Putamen (tissue), 1 donor: ENCODE results near the gene PKLR.
"Not testable (repeated sequence)": the region's sequence is repeated elsewhere in the genome, so short reads cannot be mapped to it uniquely, and the experiment has no call there.

Experiments used
- DNase-seq: peaks from one replicate; pipeline ENCODE4 v3.0.0-alpha.2; 2016; ENCODE audit warnings: low spot score

Gene PKLR

DNA sequence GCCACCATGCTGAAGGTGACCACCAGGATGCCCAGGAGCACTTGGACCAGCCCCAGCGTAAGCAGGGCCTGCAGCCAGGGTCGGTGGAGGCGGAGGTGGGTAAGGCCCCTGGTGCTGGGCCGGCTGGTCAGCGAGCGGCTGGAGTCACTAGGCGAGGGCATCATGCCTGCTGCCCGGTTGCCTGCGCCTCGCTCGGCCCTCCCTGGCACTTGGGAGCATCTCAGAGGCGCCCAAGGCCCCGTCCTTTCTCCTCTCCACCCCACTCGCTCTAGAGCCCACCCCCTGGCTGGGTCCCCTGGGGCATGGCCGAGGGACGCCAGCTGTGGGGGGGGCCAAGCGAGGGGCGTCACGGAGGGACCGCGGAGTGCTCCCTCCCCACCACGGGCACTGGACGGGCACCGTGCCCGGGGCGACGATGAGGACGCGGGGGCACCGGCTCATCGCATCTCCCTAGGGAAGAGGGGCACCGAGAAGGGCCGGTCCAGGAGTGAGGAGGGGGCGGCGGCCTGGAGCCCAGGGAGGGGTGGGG, 46.5 kb downstream of the PKLR start:
- DNase-seq, result no peak

DNA sequence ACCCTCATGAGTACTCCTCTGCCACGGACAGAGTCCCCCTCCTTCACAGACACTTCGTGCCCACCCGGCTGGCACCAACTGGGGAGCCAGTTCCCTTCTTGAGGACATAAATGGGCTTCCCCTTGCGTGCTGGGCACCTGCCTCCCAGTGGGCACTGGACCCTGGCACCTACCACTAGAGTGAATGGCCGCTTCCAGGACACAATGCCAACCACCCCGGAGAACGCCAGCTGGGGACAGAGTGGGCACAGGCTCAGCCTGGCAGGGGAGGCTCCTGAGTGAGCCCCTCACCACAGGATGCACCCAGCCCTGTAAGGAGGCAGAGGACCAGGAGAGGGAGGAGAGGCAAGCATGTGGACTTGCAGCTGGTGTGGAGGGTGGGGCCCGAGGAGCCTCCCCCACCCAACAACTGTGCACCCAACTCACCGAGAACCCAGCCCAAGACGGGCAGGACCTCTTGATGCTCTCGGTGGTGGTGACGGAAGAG, 47.0 kb downstream of the PKLR start:
- no peak for DNase-seq

DNA sequence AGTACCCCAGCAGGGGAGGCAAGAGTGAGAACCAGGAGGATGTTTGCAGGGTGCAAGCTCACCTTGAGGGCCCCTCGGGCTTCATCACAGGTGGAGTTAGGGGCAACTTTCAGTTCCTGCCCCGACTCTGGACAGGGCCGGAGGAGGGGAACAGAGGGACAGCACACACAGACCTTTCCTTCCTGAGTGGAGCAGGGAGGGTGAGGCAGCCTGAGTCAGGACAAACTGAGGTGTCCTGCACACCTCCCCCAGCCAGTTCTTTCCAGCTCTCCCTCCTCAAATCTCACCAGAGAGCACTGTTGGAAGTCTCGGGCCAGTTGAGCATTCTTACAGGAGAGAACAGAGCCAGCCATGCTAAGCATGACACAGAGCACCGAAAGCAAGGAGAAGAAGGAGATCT, 47.4 kb downstream of the PKLR start:
- no peak for DNase-seq

DNA sequence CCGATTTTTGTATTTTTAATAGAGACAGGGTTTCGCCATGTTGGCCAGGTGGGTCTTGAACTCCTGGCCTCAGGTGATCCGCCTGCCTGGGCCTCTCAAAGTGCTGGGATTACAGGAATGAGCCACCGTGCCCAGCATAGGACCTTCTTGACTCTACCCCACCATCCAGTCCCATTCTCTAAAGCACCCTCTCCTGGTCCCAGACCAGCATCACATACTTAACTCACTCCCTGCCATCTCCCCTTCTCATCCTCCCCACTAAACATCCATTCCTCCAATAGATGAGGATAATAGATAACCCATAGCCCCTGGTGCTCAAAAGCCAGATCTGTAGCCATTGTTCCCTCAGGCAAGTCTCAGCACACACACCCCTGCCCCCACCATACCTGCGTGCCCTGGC, 48.0 kb downstream of the PKLR start:
- no peak for DNase-seq

DNA sequence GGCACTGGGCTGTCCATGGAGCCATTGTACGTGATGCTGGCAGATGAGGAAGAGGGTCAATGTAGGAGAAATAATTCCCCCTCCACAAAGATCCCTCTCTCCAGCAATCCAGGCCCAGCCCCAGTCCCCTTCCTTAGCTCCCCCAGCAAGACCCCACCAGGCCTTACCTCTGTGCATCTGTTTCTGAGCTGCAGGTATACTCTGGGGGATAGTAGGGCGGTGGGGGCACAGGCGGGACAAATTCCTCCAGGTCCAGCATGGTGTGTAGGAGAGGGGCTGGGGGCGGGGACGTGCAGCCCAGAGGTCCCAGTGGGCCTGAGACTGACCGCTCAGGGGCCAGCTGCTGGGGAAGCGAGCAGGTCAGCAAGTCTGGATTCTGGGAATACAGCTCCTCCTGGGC, 49.7 kb downstream of the PKLR start:
- DNase-seq, result no peak

DNA sequence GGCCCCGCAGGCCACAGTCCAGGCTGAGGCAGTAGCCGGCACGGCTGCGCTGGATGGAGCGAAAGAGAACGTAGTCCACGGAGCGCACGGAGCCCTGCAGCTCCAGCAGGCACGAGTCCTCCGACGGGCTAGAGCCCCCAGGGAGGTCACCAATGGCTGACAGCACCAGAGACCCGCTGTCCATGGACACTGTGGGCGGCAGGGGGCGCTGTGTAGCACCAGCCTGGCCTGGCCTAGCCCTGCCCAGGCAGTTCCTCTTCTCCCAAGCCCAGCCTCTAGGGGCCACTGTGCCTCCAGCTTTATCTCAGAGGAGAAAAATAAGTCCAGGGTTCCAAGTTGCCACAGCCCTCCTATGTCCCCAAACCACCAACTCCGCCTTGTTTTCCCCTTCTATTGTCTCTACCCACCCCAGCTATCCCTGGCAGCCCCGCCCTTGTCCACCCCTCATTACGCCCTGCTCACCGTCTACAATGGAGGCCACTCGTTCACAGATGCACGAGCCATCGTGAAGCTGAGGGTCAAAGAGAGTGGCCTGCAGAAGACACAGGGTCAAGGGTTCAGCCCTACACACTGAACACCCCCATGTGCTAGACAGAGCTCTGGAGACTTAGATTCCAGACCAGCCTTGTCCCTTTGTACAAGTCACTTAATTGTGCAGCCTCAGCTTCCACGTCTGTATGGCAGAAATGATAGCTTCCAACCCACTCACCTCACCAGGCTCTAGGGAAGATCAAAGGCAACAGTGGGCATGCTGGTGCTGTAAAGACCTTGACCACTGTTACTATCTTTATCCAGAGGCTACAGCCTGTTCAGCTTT, 50.4 kb downstream of the PKLR start:
- DNase-seq, result peak; percentile 88

DNA sequence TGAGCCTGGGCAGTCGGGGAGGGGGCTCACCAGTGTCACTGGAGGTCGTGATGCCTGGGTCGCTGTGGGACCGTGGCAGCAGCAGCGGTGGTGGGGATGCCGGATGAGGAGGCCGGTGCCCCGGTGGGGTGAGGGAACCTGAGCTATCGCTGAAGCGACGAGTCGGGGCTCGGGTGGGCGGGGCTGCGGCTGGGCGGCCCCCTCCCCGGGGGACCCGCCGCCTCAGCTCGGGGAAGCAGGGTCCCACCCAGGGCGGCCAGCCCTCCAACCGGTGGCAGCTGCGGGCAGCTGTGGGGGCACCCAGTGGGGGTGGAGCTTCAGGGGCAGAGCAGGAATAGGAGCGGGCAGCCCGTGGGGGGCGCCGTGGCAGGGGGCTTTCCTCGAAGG, 51.0 kb downstream of the PKLR start:
- no peak for DNase-seq

DNA sequence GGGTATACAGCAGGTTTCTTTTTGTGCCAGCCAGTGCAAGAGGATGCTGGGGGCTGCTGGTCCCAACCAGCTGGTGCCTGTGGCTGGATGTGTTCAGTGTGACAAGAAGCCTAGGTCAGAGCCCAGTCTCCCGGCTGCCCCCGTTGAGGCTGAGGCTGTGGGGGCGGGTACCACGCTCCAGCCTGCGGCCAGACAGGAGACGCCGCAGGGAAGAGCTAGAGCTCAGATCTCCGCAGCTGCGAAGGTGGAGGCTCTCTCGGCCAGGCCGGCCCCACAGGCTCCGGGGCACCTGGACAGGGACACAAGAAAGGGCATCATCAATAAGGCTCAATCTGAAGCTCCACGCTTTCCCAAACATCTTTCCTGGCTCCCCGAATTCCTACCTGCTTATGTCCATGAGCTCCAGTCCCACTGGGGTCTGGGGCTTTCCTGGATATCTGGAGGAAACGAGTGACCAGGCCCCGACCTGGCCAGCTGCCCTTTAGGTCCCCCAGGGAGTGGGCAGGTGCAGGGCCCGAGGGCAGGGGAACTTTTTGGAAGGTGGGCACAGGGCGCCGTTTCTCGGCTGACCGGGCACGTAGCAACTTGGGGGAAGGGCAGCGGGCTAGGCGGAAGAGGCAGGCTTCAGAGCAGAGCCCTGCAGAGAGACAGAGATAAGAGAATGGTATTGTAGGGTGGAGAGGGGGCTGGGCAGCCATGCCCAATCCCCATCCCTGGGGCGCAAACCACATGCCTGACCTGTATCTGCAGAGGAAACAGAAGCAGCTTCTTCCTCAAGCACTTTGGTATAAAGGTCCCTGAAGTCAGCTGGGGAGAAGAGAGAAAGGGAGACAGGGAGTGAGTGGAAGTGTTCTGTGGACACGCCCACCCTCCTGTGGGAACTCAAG, 53.3 kb downstream of the PKLR start:
- no peak for DNase-seq

DNA sequence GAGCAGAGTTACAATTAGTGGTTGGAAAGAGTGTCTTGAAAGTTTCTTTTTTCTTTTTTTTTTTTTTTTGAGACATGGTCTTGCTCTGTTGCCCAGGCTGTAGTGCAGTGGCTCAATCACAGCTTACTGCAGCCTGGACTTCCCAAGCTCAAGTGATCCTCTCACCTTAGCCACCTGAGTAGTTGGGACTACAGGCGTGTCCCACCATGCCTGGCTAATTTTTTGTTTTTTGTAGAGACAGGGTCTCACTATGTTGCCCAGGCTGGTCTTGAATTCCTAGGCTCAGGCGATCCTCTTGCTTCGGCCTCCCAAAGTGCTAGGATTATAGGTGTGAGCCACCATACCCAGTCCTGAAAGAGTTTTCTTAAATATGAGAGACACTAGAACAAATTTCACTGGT, 54.4 kb downstream of the PKLR start:
- not testable (repeated sequence) for DNase-seq

DNA sequence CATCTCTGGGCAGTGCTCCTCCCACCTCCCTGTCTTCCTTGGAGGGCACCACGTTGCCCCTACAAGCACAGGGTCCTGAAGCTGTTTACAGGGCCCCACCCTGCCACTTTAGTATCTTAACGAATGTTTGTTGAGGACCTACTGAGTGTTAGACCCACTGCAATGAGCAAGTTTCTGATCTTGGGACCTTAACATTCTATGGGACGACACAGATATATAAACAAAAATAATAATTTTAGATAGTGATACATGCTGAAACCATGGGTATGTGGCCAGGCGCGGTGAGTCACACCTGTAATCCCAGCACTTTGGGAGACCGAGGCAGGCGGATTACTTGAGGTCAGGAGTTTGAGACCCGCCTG, 56.1 kb downstream of the PKLR start:
- DNase-seq, result no peak

DNA sequence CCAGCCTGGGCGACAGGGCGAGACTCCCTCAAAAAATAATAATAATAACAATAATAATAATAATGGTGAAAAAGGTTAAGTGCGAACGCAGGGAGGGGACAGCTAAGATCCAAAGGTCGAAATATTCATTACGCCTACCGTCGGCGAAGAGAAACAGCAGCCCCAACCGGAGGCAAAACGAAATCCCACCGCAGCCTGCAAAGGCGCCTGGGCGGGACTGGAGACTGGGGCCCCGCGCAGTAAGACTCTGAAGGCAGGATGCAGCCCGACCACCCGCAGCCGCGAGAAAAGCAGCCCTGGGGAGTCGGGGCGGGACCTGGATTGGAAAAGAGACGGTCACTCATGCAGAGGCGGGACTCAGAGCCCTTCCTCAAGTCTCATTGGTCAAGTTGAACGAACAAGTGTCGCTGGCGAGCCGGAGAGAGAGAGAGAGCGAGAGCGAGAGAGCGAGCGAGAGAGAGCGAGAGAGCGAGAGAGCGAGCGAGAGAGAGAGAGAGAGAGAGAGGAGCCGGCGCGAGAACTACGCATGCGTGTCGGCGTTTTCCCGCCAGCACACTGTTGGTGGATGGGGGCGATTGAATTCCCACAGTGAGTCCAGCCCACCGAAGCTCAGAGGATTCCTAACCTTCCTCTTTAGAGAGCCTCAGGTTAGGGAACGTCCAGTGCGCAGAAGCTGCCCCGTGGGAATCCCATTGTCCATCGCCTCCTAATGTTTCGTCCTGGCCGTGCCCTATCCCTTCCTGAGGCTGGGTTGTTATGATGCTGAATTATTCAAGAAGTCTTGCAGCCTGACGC, 56.7 kb downstream of the PKLR start:
- DNase-seq, result peak; percentile 99

DNA sequence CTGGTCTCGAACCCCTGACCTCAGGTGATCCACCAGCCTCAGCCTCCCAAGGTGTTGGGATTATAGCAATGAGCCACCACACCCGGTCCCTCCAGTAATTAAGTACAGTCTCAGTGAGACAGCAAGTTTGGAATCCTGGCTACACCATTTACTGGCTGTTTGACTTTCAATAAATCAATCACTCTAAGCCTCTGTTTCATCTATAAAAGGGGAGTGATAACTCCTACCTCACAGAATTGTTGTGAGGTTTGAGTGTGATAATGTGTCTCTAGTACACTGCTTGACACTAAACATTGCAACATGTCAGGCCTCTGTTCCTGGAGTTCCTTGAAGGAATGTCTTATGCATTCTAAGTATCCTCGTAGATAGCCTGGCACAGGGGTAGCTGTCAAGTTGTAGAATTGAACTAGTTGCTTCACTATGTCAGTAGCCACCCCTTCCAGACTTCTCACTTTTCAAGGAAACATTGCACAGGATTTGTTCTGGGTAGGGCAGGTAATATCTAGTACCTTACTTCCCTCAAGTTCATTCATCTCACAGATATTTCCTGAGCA, 58.4 kb downstream of the PKLR start:
- no peak for DNase-seq

DNA sequence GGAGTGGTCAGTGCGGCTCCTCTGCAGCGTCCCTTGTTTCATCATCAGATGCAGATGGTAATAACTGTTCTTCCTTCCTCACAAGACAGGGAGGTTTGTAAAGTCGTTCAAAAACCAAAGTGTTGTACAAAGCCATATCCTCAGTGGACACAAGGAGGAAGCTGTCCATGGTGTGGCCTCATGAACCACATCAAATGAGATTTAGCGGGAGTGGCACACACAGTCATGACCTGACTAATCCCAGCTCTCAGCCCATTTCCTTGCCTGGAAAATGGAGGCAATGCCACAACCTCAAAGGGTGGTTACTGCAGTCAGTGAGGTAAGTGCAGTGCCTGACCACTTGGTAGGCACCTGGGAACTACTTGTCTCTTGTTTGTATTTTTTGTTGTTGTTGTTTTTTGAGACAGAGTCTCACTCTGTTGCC, 59.4 kb downstream of the PKLR start:
- no peak for DNase-seq

DNA sequence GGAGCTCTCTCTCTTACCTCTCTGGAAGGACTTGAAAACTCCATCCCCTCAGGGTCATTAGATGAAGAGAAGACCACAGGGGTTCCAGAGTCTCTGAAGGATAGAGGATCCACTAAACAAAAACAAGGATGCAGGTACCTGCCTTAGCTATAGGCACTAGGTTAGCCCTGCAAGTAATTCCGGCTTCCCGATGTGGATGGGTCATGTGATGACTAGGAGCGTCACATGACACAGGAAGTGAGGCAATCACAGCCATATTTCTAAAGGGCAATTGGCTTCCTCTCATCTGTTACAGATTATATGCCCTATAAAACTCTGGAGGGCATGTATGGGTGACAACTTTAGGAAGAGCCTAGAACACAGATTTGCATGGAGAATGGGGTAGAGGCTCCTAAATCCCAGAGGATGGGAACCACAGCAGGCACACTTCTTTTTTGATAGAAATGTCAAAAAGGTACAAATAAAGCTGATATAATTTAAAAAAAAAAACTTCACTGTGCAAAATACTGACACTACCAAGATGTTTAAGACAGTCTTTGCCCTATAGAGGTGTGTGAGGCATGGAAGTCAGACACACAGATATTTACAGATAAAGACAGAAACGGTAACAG, 60.1 kb downstream of the PKLR start:
- peak; percentile 88 for DNase-seq
